ENCODE results near the gene TRA2A.
"Not testable (repeated sequence)": the region's sequence is repeated elsewhere in the genome, so short reads cannot be mapped to it uniquely, and the experiment has no call there.

The TRA2A gene

GRCh38 chr7:23531794-23532489, at the start of gene TRA2A:
Gene TRA2A, minus strand, starts transcription at chr7:23531981. Its CDS starts 157 bp downstream, at chr7:23531824.
- DNase-seq = peak; percentile 97

GRCh38 chr7:23570592-23571200, 38.9 kb upstream of the TRA2A start:
- DNase-seq = peak; percentile 71

- no peak for DNase-seq
Observed at GRCh38 chr7:23558303-23558702, 26.5 kb upstream of the TRA2A start.

- DNase-seq = no peak
Observed at GRCh38 chr7:23547662-23548061, 15.9 kb upstream of the TRA2A start.

- peak; percentile 90 for DNase-seq
Observed at GRCh38 chr7:23546897-23547572, 15.3 kb upstream of the TRA2A start.

GRCh38 chr7:23545493-23545892, 13.7 kb upstream of the TRA2A start:
- DNase-seq = no peak

- DNase-seq = no peak
Observed at GRCh38 chr7:23544913-23545354, 13.2 kb upstream of the TRA2A start.

- no peak for DNase-seq
Observed at GRCh38 chr7:23542752-23543151, 11.0 kb upstream of the TRA2A start.

- DNase-seq = peak; percentile 30
Observed at GRCh38 chr7:23539494-23539907, 7.7 kb upstream of the TRA2A start.

GRCh38 chr7:23538301-23538700, 6.5 kb upstream of the TRA2A start:
- DNase-seq = no peak

GRCh38 chr7:23533238-23533604, 1.4 kb upstream of the TRA2A start:
- no peak for DNase-seq

- DNase-seq = no peak
Observed at GRCh38 chr7:23532490-23533237, 883 bp upstream of the TRA2A start.

- DNase-seq = peak; percentile 62
Observed at GRCh38 chr7:23531050-23531793, 559 bp downstream of the TRA2A start.

GRCh38 chr7:23530405-23530804, 1.4 kb downstream of the TRA2A start:
- DNase-seq = peak; percentile 73

- no peak for DNase-seq
Observed at GRCh38 chr7:23529262-23529859, 2.4 kb downstream of the TRA2A start.

GRCh38 chr7:23525611-23526010, 6.2 kb downstream of the TRA2A start:
- not testable (repeated sequence) for DNase-seq

GRCh38 chr7:23524473-23524872, 7.3 kb downstream of the TRA2A start:
- no peak for DNase-seq

GRCh38 chr7:23523486-23524075, 8.2 kb downstream of the TRA2A start:
- DNase-seq = no peak

GRCh38 chr7:23520582-23520981, 11.2 kb downstream of the TRA2A start:
- no peak for DNase-seq

GRCh38 chr7:23514755-23515154, 17.0 kb downstream of the TRA2A start:
- DNase-seq = no peak

- DNase-seq = not testable (repeated sequence)
Observed at GRCh38 chr7:23513746-23514145, 18.0 kb downstream of the TRA2A start.

- DNase-seq = no peak
Observed at GRCh38 chr7:23494009-23494408, 37.8 kb downstream of the TRA2A start.

Measured in CD4-positive, alpha-beta T cell treated with Interleukin-10 for 1 hour (primary cell).